GM19372 (cell line): ENCODE measurements around the gene ARHGAP26.
A peak's percentile ranks its signal among the peaks of the same experiment; 100 is the strongest.
"Not testable (repeated sequence)": the region's sequence is repeated elsewhere in the genome, so short reads cannot be mapped to it uniquely, and the experiment has no call there.

Experiments used
- ATAC-seq: cut with Tn5 transposase; IDR thresholded peaks from one replicate; pipeline ENCODE4 v1.9.1; 2021; ENCODE audit warnings: mild to moderate bottlenecking, low read depth, moderate library complexity; ENCODE audit not compliant: unreplicated experiment

Gene ARHGAP26

DNA sequence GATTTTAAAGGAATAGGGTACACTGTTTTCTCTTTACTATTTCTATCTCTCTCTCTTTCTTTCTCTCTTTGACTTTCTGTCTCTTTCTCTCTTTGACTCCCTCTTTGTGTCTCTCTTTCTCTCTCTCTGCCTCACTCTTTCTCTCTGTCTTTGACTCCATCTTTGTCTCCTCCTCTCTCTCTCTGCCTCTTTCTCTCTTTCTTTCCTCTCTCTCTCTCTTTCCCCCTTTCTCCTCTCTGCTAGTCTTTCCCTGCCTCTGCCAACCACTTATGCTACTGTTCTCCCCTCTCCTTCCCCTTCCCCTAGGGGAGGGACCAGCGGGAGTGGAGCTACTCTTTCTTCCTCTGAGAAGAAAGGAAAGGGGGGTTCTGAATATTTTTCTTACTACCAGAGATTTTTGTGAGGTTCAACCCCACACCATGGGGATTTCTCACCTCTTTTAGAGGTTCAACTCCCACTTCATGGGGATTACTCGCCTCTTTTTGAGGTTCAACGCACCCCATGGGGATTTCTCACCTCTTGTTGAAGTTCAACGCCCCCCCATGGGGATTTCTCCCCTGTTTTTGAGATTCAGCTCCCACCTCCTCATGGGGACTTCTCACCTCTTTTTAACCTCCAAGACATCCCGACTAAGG lies 323.4 kb downstream of the ARHGAP26 start:
- ATAC-seq: no peak

DNA sequence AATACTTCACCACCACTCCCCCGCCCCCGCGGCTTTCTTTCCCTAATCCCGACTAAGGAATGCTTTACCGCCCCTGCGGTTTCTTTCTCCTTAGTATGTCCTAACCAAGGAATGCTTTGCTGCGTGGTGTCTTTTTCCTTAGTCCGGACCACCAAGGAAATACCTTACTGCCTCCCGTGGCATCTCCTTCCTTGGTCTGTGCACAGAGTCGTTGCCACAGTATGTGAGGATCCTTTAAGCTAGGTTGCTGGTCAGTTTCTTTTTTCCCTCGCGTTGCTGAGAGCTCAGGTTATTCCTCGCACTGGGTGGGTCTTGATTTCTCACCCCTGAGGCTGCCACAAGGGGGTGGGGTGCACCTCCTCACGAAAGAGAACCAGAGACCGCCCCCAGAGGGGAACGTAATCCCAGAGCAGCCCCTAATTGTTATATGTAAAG lies 323.9 kb downstream of the ARHGAP26 start:
- peak; percentile 59 for ATAC-seq

GRCh38 chr5:143094608-143095007 lies 324.4 kb downstream of the ARHGAP26 start:
- ATAC-seq: peak; percentile 38

- peak; percentile 89 for ATAC-seq
Measured at GRCh38 chr5:143101121-143101520, 330.9 kb downstream of the ARHGAP26 start.

DNA sequence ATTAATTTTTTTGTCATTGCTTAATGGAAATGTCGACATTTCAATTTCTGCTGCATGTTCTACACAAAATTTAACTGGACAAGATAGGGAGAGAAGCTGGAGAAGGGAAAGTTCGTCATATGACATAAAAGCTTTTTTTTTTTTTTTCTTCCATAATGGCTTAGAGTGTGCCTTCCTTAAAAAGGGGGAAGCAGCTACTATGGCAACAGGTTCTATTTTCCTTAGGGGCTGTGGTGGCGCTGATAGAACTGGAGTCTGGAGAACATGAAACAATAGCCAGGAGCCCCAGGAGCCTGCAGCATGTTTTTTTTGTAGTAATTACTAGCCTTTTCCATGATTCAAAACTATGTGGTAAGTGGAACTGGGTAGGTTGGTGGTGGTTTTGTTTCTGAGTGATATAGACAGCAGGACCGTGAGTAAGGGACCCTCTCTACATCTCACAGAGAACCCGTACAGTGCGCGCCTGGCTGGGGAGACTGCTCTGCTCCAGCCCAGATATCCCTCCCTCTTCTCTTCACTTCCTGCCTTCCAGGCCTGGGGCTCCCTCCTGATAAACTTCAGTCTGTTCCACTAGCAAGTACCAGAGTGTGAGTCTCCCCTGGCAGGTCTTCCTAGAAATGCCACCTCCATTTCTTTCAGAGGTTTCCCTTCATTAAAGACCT lies 331.7 kb downstream of the ARHGAP26 start:
- ATAC-seq: no peak

GRCh38 chr5:143102411-143102810 lies 332.2 kb downstream of the ARHGAP26 start:
- no peak for ATAC-seq

DNA sequence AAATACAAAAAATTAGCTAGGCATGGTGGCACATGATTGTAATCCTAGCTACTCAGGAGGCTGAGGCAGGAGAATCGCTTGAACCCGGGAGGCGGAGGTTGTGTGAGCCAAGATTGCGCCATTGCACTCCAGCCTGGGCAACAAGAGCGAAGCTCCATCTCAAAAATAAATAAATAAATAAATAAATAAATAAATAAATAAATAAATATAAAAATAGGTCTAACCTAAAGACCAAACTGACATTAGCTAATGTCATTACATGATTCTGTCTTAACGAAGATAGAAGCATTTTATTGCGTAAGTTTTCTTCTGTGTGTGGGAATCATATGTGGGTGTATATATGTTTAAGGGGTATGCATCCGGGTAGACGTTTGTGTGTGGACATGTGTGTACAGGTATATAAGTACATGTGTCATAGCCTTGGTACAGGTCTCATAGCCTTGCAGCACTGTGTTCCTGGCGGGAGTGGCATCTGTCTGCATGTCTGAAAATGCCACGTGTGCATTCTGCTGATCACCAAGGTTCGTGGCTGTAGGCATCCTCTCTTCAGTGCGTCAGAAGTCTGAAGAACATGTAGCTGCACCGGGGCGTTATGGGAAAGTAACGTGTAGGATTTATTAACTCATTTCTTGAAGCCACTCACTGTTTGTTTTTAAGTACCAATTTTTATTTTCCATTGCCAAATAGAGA lies 335.2 kb downstream of the ARHGAP26 start:
- no peak for ATAC-seq

- ATAC-seq: no peak
Measured at GRCh38 chr5:143106174-143106573, 336.0 kb downstream of the ARHGAP26 start.

DNA sequence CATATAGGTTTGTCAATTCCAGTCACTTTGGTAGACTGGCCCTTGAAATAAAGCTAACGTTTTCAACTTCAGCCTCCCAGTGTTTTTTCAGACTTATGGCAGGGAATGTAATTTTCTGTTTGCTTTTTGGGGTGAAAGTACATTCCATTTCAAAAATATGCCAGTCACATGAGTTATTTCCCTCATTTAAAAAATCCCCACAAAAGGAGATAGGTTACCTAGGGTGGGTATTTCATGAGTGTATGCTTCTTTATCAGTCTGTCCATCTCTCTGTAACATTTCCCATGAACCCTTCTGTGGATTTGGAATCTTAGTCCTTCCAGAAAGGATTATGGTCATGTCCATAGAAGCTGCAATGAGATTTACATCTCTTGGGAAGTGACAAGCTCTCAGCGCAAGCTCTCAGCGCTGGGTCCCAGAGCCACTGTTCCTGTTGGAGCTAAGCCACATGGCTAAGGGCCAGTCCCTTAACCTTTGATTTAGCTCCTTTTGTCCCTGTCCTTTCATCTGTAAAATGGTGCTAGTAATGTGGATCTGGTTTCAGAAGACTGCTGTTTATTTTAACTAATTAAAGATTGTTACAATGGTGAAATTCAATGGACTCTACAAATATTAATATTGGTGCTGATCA lies 338.4 kb downstream of the ARHGAP26 start:
- ATAC-seq: no peak

DNA sequence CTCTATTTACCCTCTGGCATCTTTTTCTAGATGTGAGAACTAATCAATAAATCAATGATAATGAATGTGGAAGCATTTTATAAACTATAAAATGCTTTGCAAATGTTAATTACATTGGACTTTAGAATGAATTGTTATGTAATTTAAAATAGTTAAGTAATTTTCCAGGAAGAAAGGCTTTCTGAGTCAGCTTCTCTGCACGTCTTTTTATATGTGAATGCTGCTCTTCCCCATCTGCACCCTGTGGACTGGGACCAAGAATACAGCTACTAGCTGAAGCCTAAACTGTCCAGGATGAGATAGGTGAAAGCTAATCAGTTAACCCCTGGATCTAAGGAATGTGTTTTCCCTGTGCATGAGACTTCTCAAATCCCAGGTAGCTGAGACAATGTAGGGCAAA lies 340.4 kb downstream of the ARHGAP26 start:
- ATAC-seq: no peak

GRCh38 chr5:143111799-143112198 lies 341.6 kb downstream of the ARHGAP26 start:
- ATAC-seq: no peak

- ATAC-seq: no peak
Measured at GRCh38 chr5:143113461-143113860, 343.3 kb downstream of the ARHGAP26 start.

GRCh38 chr5:143114481-143114880 lies 344.3 kb downstream of the ARHGAP26 start:
- ATAC-seq: no peak

DNA sequence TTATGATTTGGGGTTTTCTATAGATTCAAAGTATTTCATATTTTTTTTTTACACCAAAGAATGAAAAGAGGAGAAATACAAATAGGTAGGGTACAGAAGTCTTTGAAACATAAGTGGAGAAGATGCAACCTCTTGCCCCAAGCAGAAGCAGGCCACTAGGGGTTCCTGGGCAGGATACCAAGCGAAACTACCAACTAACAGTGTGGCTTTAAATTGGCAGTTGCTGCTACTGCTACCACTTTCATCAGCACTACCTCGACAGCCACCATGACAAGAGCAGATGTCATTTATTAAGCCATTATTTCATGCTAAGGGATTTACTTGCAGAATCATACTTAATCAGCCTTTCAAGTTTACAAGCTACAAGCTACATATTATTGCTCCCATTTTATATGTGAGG lies 345.2 kb downstream of the ARHGAP26 start:
- ATAC-seq: no peak

GRCh38 chr5:143116814-143117213 lies 346.6 kb downstream of the ARHGAP26 start:
- no peak for ATAC-seq

GRCh38 chr5:143117821-143118220 lies 347.6 kb downstream of the ARHGAP26 start:
- no peak for ATAC-seq

DNA sequence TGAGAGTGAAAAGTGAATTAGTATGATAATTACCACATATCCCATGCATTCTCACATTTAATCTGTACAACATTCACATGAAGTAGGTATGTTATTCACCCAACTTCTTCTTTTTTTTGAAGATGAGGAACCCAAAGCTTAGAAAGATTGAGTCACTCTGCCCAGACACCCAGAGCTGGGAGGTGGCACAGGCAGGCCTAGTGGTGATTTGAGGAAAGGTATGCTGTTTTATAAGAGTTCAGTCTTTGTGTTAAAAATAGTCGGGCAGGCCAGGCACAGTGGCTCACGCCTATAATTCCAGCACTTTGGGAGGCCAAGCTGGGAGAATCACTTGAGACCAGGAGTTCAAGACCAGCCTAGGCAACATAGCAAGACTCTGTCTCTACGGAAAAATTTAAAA lies 348.0 kb downstream of the ARHGAP26 start:
- no peak for ATAC-seq

DNA sequence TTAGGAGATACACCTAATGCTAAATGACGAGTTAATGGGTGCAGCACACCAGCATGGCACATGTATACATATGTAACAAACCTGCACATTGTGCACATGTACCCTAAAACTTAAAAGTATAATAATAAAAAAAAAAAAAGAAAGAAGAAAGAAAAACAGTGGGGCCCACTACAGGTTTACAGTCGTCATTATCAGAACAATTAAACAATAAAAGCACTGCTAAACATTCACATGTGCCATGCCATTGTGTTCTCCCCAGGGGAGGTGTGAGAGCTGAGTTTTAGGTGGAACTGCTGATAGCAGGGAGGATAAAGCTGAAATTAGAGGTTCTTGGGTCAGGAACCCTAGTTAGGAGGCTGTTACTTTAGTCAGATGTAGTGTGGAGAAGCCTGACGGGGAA lies 348.6 kb downstream of the ARHGAP26 start:
- ATAC-seq: not testable (repeated sequence)

GRCh38 chr5:143119291-143119769 lies 349.2 kb downstream of the ARHGAP26 start:
- peak; percentile 61 for ATAC-seq

DNA sequence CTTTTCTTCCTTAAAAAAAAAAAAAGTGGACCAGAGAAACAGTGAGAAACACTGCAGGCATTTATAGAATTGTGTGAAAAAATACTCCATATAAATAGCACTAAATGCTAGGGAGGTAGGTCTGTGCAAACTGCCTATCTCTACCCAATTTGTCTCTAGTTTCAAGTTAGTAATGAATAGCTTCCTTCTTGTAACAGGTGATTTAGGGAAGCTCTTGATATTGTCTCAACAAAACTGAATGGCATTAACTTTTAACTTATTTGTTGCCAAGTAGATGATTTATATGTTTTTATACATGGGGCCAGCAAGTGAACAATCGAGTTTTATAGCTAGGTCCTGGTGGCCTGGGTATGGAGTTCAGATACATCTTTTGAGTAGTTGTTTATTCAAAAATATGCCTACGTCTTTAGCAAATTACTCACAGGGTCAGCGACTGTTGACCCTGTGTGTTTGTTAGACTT lies 349.7 kb downstream of the ARHGAP26 start:
- no peak for ATAC-seq
